ENCODE data around the gene PALLD. TPM values are rescaled to one million over a fixed set of nuclear protein-coding genes. Genes with fewer than 3 reads are reported as not detected.
A peak's percentile ranks its signal among the peaks of the same experiment; 100 is the strongest.

The PALLD gene
- total and polyA plus RNA-seq, 12 donors, result 169 to 1,537 (median 667) TPM

GRCh38 chr4:168864821-168865541 lies 368.1 kb downstream of the PALLD start:
- ATAC-seq (peak in 3 of 8 donors; percentile 22 to 44 (median 41)), DNase-seq (no peak)
- TF ChIP-seq CTCF (IDR thresholded peaks at IDR 0.05), result peak in 5 of 9 donors; percentile 18 to 51 (median 39)
- Histone ChIP-seq H3K4me1 (peaks cover 0 to 86% (median 49%) of the 10 kb centered on the region in 9 donors), H3K27ac (peak overlapping the region in 3 of 10 donors; percentile 12 to 32 (median 28)), H3K36me3 (peaks cover 0 to 4% (median 0%) of the 10 kb centered on the region in 9 donors), H3K4me3 (no peak overlapping the region), H3K9me3 (no peaks in the 10 kb centered on the region), H3K27me3 (no peaks in the 10 kb centered on the region)
- 63 to 64% methylated on average over 5 of the region's 5 CpGs for WGBS, 2 donors
- intact Hi-C loops (cut with DNase I), result loop anchor here in 1 of 10 donors (5.0 kb wide), 1 partner anchor 33 kb away; no protein-coding TSS in a partner anchor

DNA sequence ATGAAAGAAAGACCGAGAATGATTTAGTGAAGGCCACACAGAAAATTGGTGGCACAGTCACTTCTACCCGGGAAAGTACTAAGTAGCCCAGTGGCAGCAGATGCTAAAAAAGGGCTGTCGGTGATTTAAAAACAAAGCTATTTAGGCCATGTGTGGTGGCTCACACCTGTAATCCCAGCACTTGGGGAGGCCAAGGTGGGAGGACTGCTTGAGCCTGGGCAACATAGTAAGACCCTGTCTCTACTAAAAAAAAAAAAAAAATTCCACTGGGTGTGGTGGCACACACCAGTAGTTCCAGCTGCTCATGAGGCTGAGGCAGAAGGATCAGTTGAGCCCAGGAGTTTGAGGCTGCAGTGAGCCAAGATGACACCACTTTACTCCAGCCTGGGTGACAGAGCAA lies 369.0 kb downstream of the PALLD start:
- H3K4me3 ChIP-seq, result no peak overlapping the region
- peaks cover 0 to 83% (median 42%) of the 10 kb centered on the region in 9 donors for H3K4me1 ChIP-seq
- DNase-seq (no peak), ATAC-seq (no peak)
- H3K27me3 ChIP-seq, result no peaks in the 10 kb centered on the region
- WGBS, 2 donors, result 91 to 95% methylated on average over 3 of the region's 3 CpGs
- H3K36me3 ChIP-seq, result peaks cover 0 to 4% (median 0%) of the 10 kb centered on the region in 9 donors
- H3K9me3 ChIP-seq, result no peaks in the 10 kb centered on the region
- TF ChIP-seq CTCF (IDR thresholded peaks at IDR 0.05), result no peak
- intact Hi-C loops (cut with DNase I), result loop anchor here in 1 of 10 donors (5.0 kb wide), 1 partner anchor 34 kb away; no protein-coding TSS in a partner anchor
- H3K27ac ChIP-seq, result peak overlapping the region in 1 of 10 donors; percentile 32

DNA sequence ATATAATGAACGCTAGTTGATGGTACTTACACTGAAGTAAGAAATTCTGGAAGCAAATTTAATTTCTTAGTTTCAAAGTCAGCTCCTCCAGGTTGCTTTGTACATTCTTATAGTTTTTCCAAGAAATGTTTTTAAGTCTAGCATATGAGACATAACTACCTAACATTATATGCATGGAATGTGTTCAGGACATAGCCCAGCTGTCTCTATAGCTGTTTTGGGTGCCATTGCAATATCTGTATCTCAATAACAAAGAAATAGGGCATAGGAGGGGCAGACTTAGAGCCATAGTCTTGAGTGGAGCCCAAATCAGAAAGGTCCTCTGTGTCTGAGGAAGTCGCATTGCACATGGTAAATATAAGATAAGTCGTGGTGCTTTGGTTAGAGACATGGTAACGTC lies 369.8 kb downstream of the PALLD start:
- peak overlapping the region in 3 of 10 donors; percentile 11 to 73 (median 60) for H3K27ac ChIP-seq
- peaks cover 0 to 88% (median 44%) of the 10 kb centered on the region in 9 donors for H3K4me1 ChIP-seq
- ATAC-seq, result no peak
- no peaks in the 10 kb centered on the region for H3K9me3 ChIP-seq
- TF ChIP-seq CTCF (IDR thresholded peaks at IDR 0.05), result no peak
- DNase-seq, result no peak
- peaks cover 0 to 3% (median 0%) of the 10 kb centered on the region in 9 donors for H3K36me3 ChIP-seq
- 86 to 89% methylated on average over 4 of the region's 4 CpGs for whole genome bisulfite sequencing, 2 donors
- H3K27me3 ChIP-seq, result no peaks in the 10 kb centered on the region
- no peak overlapping the region for H3K4me3 ChIP-seq
- intact Hi-C loops (cut with DNase I), result loop anchor here in 1 of 10 donors (5.0 kb wide), 1 partner anchor 34 kb away; no protein-coding TSS in a partner anchor

DNA sequence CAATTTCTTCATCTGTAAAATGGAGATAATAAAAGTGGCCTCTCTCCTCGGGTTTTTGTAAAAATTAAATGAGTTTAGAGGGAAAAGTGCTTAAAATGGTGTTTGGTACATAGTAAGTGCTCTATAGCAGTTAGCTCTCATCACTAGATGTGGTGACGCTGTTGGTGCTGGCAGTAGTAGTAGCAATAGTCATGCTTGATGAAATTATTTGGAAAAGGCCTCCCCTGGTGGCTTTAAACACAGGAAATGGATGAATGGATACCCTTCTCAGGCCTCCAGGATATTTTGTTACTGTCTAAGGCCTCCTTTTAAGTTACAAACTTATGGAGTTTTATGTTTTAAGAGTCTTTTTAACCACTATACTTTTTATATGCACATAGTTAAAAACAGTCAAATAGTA lies 370.3 kb downstream of the PALLD start:
- intact Hi-C loops (cut with DNase I), result loop anchor here in 1 of 10 donors (5.0 kb wide), 1 partner anchor 35 kb away; no protein-coding TSS in a partner anchor
- no peaks in the 10 kb centered on the region for H3K27me3 ChIP-seq
- H3K9me3 ChIP-seq, result no peaks in the 10 kb centered on the region
- ATAC-seq (peak in 1 of 8 donors; percentile 25), DNase-seq (no peak)
- no peak for TF ChIP-seq CTCF (IDR thresholded peaks at IDR 0.05)
- H3K4me3 ChIP-seq, result no peak overlapping the region
- WGBS, 2 donors, result 85 to 90% methylated on average over 2 of the region's 2 CpGs
- peaks cover 0 to 91% (median 45%) of the 10 kb centered on the region in 9 donors for H3K4me1 ChIP-seq
- H3K36me3 ChIP-seq, result peaks cover 0 to 6% (median 0%) of the 10 kb centered on the region in 9 donors
- H3K27ac ChIP-seq, result peak overlapping the region in 3 of 10 donors; percentile 11 to 73 (median 60)
